GDM1 (cell line): ENCODE data around the gene SGK1.
"Not testable (repeated sequence)": the region's sequence is repeated elsewhere in the genome, so short reads cannot be mapped to it uniquely, and the experiment has no call there.

Experiments used
- DNase-seq: peaks from one replicate; lab custom pipeline; 2025; lab: John Stamatoyannopoulos, UW

SGK1 gene

GRCh38 chr6:134253681-134254080 is 64.2 kb downstream of the SGK1 start:
- DNase-seq, result no peak

DNA sequence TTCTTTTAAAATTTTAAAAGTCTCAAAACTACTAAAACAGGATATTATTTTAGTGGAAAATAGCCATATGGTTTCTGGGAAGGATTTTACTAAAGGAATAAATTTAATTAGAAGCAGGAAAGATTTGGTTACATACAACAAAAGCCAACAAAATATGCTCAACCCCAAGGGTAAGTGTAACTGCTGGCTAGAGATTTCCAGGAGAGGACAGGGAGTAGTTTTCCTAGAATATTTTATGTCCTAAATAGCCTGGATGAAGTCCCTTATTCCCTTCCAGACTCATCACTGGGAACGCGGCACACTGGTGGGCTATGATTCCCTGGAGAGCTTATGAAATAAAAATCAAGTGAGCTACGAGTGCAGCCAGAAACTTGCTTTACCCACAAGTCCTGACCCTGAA is 66.6 kb downstream of the SGK1 start:
- DNase-seq, result no peak

DNA sequence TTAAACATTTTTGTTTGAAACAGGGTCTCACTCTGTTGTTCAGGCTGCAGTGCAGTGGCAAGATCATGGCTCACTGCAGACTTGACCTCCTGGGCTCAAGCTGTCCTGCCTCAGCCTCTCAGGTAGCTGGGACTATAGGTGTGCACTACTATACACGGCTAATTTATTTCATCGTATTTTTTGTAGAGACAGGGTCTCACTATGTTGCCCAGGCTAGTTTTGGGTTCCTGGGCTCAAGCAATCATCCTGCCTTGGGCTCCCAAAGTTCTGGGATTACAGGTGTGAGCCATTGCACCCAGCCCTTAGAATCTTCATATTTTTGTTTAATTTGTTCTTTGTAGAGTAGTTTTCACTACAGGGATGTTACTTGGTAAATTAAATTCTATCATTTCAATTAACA is 67.1 kb downstream of the SGK1 start:
- DNase-seq, result no peak

DNA sequence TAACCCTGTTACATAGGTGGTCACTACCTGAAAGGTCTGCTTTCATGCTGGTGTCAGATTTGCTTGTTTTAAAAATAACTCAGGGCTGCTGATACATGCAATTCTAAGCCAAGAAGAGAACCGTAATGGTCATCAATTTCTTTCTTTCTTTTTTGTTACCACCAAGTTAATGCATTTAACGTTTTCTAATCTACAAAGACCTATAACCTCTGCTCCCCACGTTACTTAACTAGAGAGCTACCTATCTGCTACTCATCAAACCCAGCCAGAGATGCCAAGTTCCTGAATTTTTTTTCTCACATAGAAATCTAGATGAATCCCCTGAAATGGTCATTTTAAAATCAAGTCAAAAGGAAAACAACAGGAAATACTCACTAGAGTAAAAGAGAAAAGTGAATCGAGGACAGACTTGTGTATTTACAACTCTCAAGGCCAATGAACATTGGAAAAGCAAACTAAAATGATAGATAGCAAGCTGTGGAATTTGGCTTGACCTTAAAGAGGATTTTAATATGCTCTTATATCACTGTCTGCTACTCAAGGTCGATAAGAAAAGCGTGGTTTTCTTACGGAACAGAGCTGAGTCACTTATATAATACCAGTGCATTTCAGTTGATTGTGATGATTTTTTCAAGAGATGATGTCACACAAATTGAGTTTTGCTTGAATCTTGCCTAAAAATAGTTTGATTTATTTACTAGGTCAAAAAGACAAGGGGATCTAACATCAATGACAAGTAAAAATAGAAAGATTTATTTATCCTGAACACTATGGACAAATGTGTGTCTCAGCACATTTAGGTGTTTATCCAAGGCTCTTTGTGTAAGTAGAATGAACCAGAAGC is 67.9 kb downstream of the SGK1 start:
- DNase-seq, result no peak

DNA sequence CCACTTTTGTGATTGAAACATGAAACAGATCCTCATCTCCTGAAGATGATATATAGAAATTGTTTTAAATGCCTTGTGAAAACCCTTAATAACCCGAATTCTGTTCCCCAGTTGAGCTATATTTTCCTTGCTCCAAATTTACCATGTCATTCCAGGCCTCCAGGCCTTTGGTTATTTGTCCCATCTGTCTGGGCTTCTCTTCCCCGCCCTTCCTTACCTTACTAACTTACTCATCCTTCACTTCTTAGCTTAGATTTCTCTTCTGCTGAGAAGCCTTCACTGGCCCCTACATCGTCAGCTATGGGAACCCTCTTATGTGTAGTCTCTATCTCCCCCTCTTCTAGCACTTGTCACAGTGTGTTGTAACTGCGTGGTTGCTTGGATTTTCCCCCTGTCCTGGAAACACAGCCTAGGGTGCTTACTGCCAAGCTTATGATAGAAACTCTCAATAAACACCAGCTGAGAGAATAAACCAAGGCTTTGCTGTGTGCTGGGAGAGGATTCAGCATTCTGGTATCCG is 68.6 kb downstream of the SGK1 start:
- DNase-seq, result no peak

DNA sequence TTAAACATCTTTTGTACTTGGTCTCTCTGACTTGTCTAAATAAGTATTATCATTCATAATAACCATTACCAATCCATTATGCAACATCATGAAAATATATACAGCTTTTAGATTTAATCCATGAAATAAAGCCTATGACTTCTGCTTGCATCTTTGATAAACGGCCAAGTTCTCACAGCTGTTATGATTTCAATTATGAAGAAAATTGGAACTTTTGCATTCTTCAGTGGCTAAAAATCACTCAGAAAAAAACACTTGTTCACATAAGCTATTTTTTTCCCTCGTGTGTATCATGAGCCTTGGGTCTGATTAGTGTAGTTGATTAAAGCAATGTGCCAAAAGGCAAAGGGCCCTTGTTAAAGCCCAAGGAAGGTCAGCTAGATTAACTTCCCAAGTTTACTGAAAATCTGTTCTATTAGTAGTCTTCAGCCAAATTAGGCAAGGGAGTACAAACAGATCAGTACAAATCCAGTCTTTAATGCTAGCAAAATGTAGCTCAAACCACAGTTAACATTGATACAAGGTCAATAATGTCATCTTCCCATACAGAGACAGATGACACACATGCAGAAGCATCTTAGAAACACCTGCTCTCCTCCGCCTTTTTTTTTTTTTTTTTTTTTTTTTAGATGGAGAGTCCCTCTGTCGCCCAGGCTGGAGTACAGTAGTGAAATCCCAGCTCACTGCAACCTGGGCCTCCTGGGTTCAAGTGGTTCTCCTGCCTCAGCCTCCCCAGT is 69.9 kb downstream of the SGK1 start:
- DNase-seq, result no peak

GRCh38 chr6:134247231-134247833 is 70.6 kb downstream of the SGK1 start:
- DNase-seq, result no peak

- no peak for DNase-seq
These were observed 72.2 kb downstream of the SGK1 start for GRCh38 chr6:134245706-134246105.

DNA sequence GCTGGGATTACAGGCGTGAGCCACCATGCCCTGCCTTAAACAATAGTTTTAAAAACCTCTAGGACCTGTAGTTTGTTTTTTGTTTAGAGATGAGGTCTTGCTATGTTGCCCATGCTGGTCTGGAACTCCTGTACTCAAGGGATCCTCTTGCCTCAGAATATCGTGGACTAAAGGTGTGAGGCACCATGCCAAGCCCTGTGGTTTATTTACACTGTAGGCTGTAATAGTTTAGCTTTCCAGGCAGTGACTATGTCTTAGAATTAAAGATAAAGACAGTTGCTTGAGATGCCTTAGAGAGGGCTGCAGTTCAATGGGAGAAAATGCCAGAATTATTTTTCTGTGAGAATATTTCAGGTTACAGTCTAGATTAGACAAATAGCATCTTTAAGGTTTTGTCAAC is 72.9 kb downstream of the SGK1 start:
- DNase-seq, result no peak

- DNase-seq, result no peak
These were observed 77.1 kb downstream of the SGK1 start for GRCh38 chr6:134240665-134241431.

DNA sequence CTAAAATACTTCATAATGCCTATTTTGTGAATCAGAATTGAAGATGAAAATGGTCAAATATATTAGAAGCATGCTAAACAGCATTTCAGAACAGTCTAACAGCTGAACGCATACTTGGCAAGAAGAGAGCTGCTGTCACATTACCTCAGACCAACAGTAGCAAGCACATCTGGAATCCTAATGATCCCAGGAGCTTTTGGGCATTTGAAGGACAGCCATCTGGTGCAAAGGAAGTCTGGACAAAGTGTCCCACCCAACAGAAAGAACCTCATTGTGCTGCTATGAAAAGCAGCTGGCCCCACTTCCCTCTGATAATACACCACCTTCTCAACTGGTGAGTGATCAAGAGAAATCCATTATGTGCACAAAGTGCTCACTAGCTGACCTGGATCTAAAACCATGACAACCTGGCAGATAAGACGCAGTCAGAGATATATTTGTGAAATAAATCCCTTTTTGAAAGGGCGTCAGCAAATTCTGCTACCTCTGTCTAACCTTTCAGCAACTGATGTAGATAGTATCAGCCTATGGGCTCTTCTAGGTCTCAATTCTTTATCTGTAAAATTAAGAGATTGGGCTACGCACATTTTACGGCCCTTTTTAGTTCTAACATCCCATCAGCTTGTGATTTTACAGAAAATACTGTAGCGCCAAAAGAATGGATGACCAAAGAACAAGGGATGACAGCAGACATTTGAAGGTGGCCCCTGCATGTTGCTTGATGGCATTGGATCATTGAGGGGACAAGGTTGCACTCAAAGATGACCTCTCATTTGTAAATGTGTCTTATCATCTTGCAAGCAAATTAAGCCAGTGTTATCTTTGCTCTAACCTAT is 78.7 kb downstream of the SGK1 start:
- DNase-seq, result no peak

- DNase-seq, result no peak
These were observed 79.9 kb downstream of the SGK1 start for GRCh38 chr6:134238006-134238405.

DNA sequence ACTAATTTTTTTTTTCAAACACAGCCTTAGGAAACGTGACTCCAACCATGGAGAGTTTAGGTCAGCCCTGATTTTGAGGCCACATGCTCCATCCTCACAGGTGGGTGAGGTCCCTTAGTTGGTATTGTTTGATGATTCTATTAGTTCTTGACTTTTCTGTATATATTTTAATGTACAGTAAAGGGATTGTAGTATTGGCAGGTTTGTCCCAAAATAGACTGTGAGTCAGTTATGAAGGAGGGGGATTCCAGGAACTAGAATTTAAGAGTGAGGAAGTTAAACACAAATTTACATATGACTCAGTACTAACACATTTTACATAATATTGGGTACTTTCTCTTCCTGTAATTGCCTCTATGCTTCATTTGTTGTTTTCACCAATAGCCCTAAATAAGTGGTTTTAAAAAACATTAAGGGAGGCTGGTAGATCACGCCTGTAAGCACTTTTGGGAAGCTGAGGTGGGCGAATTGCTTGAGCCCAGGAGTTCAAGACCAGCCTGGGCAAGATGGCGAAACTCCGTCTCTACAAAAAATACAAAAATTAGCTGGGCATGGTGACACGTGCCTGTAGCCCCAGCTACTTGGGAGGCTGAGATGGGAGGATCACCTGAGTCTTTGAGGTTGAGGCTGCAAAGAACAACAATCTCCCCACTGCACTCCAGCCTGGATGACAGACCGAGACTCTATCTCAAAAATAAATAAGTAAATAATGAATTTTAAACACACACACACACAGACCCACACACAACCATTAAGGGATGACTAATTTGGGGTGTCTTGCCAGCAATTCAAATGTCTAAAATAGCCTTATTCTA is 81.8 kb downstream of the SGK1 start:
- no peak for DNase-seq

DNA sequence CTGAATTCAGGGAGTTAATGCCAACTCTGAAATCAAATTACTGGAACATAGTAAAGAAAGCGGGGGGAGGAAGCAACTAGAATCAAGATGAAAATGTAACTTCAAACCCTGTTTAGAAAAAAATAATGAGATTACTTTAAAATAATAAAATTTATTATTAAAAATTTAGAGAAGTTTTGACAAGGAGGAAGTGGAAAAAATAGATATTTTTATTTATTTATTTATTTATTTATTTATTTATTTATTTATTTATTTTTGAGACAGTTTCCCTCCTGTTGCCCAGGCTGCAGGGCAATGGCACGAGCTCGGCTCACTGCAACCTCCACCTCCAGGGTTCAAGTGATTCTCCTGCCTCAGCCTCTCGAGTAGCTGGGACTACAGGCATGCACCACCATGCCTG is 82.6 kb downstream of the SGK1 start:
- DNase-seq, result not testable (repeated sequence)

- no peak for DNase-seq
These were observed 84.5 kb downstream of the SGK1 start for GRCh38 chr6:134233180-134233955.

DNA sequence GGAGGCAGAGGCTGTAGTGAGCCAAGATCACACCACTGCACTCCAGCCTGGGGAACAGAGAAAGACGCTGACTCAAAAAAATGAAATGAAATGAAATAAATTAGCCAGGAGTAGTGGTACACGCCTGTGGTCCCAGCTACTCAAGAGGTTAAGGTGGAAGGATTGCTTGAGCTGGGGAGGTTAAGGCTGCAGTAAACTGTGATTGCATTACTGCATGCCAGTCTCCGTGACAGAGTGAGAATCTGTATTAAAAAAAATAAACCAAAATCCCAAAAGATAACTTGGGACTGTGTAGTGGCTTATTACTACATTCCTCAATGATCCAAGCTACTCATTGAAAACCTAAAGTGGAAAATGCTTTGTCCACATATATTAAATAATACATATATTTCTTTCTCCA is 87.0 kb downstream of the SGK1 start:
- no peak for DNase-seq

GRCh38 chr6:134230087-134230700 is 87.7 kb downstream of the SGK1 start:
- DNase-seq, result peak; percentile 23

DNA sequence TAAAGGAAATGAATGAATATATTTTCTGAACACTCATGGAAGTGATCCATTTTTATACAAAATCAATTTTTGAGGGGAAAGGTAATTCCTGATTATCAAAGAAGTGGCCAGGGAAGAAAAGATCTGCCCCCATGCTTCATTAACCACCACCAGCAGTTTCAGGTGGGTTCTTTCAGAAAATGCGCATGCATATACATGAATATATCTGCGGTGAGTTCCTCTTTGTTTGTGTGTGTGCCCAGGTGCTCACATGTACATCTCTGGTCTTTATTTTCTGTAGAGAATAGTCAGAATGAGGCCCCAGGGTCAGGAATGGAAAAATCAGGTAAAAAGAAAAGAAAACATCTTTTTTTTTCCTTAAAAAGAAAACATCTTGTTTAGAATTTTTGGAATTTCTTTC is 88.4 kb downstream of the SGK1 start:
- no peak for DNase-seq

DNA sequence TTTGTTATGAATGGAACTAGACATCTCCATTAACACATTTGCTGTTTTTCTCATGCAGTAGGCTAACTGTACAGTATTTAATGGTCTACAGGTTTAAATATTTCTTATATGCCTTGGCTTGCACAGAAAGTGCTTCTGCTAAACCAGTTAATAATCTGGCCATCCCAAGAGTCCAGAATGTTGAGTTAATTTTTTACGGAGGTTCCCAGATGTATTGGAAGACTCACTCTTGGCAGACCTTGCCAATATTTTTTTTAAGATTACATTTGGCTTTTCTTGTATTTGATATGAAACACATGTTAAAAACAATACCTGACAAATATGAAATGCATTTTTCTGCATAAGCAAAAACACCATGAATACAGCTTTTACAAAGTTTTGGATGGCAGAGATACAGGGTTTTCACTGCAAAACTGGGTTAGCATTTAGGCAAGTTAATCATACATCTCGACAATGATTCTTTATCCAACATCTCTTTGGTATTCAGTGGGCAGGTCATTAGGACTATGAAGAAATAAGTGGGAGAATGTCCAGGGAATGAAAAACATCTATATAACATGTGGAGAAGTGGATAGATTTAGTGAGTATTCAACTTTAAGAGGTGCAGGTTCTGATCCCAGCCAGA is 94.0 kb downstream of the SGK1 start:
- DNase-seq, result no peak
